C1 segment of cervical spinal cord (tissue), 14 donors: ENCODE results near the gene CALML6.

Source experiments
- DNase-seq, 14 donors: peaks; one replicate each; lab custom pipeline; 2025; lab: John Stamatoyannopoulos, UW

CALML6 gene

DNA sequence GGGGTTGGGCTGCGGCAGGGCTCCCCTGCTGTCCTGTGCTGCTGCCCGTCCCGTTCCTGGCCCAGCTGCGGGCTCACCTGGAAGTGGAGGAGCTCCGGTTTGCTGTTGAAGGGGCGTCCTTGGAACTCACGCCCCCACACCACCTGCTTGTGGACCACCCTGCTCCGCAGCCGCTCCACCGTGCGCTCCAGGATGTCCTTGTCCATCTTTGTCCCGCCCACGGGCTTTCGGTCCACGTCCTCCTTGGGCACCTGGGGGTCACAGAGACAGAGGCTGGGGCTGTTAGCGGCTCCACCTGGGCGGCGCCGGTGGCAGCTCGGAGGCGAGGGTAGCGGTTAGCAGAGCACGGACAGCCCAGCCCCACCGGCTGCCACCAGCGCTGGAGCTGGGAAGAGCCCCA is 49.8 kb downstream of the CALML6 start:
- no peak for DNase-seq

DNA sequence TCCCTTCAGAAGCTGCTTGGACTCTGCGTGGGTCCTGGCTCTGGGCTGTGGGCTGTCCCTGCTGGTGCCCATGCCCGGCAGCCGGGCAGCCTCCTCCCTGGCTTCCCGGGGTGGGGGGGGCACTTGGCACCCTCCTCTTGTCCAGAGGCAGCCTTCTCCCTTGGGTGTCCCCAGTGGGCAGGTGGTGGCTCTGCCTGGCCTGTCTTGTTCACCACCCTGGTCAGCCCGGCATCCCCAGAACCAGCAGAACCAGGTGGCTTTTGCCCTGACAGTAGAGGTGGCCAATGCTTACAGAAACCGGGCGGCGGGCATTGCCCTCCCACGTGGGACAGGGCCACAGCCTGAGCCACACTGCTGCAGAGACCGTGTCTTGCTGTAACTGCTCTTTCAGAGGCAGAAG is 50.5 kb downstream of the CALML6 start:
- no peak for DNase-seq

- peak in 2 of 14 donors; percentile 34 to 36 for DNase-seq
Observed at GRCh38 chr1:1966071-1966740, 51.1 kb downstream of the CALML6 start.
